HEK293T (cell line): Measurements from ENCODE around the gene UBN1.

Source experiments
- CTCF ChIA-PET: fragments of 350-600 bp; formaldehyde crosslinking; extraction: SDS; loops from one replicate; lab custom pipeline; 2021; ENCODE audit warnings: antibody characterized with exemption, inconsistent platforms; lab: Yijun Ruan, JAX
- POLR2A ChIA-PET: fragments of 350-600 bp; formaldehyde crosslinking; extraction: SDS; loops from one replicate; lab custom pipeline; 2020; ENCODE audit warnings: antibody characterized with exemption, inconsistent platforms; lab: Yijun Ruan, JAX
- DNase-seq: peaks from one replicate; pipeline ENCODE4 v3.0.0; 2012; ENCODE audit warnings: mixed read lengths; ENCODE audit errors: extremely low spot score
- ARNT ChIP-seq: fragments of 450-650 bp; IDR thresholded peaks from 2 replicates; pipeline ENCODE4 v1.6.1; 2017; ENCODE audit warnings: mild to moderate bottlenecking
- BHLHE40 ChIP-seq: fragments of 450-650 bp; IDR thresholded peaks from 2 replicates; pipeline ENCODE4 v1.6.1; 2016; ENCODE audit warnings: mild to moderate bottlenecking, moderate library complexity, borderline replicate concordance
- CTBP1 ChIP-seq: fragments of 450-650 bp; IDR thresholded peaks from 2 replicates; pipeline ENCODE4 v1.6.1; 2016; ENCODE audit warnings: borderline replicate concordance
- ELF4 ChIP-seq: fragments of 450-650 bp; IDR thresholded peaks from 2 replicates; pipeline ENCODE4 v1.6.1; 2017; ENCODE audit warnings: antibody characterized with exemption
- FOXA1 ChIP-seq: fragments of 450-650 bp; IDR thresholded peaks from 2 replicates; pipeline ENCODE4 v1.6.1; 2016; ENCODE audit warnings: mild to moderate bottlenecking
- FOXK2 ChIP-seq: fragments of 450-650 bp; IDR thresholded peaks from 2 replicates; pipeline ENCODE4 v1.6.1; 2016; ENCODE audit warnings: mild to moderate bottlenecking
- FOXM1 ChIP-seq: fragments of 450-650 bp; IDR thresholded peaks from 2 replicates; pipeline ENCODE4 v1.6.1; 2017; ENCODE audit warnings: mild to moderate bottlenecking, borderline replicate concordance
- HDGF ChIP-seq: fragments of 450-650 bp; IDR thresholded peaks from 2 replicates; pipeline ENCODE4 v1.6.1; 2017; ENCODE audit warnings: antibody characterized with exemption, borderline replicate concordance
- L3MBTL2 ChIP-seq: fragments of 450-650 bp; conservative IDR thresholded peaks from 2 replicates; pipeline ENCODE4 v1.6.1; 2016; ENCODE audit warnings: mild to moderate bottlenecking
- LEF1 ChIP-seq: fragments of 450-650 bp; IDR thresholded peaks from 2 replicates; pipeline ENCODE4 v1.6.1; 2017; ENCODE audit warnings: mild to moderate bottlenecking, borderline replicate concordance
- NFRKB ChIP-seq: fragments of 450-650 bp; IDR thresholded peaks from 2 replicates; pipeline ENCODE4 v1.6.1; 2016; ENCODE audit warnings: mild to moderate bottlenecking, moderate library complexity
- SP1 ChIP-seq: fragments of 450-650 bp; IDR thresholded peaks from 2 replicates; pipeline ENCODE4 v1.6.1; 2017
- SUZ12 ChIP-seq: fragments of 450-650 bp; IDR thresholded peaks from 2 replicates; pipeline ENCODE4 v1.6.1; 2016; ENCODE audit warnings: mild to moderate bottlenecking
- TARDBP ChIP-seq: fragments of 450-650 bp; IDR thresholded peaks from 2 replicates; pipeline ENCODE4 v1.6.1; 2016
- ZNF384 ChIP-seq: fragments of 450-650 bp; IDR thresholded peaks from 2 replicates; pipeline ENCODE4 v1.6.1; 2016
- TF ChIP-seq, protein P1 (sequence below): fragments of 450-650 bp; IDR thresholded peaks from 2 replicates; pipeline ENCODE4 v1.6.1; 2016

UBN1 gene

DNA sequence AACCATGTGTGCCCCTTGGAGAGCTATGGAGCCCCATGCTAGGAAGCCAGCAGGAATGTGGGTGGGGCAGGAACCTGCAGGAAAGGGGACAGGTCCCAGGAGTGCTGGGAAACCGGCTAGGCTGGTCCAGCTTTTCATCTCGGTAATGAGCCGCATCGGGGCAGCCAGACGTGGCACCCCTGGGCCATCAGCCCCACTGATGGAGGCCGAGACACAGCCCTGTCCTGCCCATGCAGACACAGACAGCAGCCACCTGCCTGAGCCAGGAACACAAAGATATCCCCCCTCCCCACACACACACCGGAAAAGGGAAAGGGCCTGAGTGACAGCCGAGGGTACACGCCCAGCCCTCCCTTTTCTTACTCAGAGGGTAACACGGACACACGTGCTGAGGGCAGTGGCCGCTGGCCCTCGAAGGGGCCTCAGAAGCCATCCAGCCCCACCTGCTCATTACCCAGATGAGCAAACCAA, 71.5 kb downstream of the UBN1 start:
- ChIA-PET POLR2A (interaction anchor here (0.6 kb wide), 1 partner anchor 39 kb away, joined by 4 read pairs; the partner anchor contains the start of gene SEC14L5), CTCF (no interaction called here)
- TF ChIP-seq SUZ12, result no peak
- TF ChIP-seq ZNF384, result no peak
- TF ChIP-seq, protein P1, sequence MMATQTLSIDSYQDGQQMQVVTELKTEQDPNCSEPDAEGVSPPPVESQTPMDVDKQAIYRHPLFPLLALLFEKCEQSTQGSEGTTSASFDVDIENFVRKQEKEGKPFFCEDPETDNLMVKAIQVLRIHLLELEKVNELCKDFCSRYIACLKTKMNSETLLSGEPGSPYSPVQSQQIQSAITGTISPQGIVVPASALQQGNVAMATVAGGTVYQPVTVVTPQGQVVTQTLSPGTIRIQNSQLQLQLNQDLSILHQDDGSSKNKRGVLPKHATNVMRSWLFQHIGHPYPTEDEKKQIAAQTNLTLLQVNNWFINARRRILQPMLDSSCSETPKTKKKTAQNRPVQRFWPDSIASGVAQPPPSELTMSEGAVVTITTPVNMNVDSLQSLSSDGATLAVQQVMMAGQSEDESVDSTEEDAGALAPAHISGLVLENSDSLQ, result 0 out of 2 replicates have a peak, but pooled peaks have one; percentile 37
- DNase-seq, result no peak

GRCh38 chr16:4920826-4921225, 73.5 kb downstream of the UBN1 start:
- ChIA-PET CTCF (no interaction called here), POLR2A (no interaction called here)
- no peak for TF ChIP-seq BHLHE40
- no peak for TF ChIP-seq CTBP1
- no peak for TF ChIP-seq SUZ12
- no peak for TF ChIP-seq L3MBTL2
- TF ChIP-seq SP1, result no peak
- no peak for TF ChIP-seq FOXM1
- no peak for TF ChIP-seq ARNT
- TF ChIP-seq HDGF, result no peak
- TF ChIP-seq ZNF384, result no peak
- TF ChIP-seq LEF1, result no peak
- TF ChIP-seq NFRKB, result no peak
- no peak for TF ChIP-seq TARDBP
- TF ChIP-seq FOXK2, result no peak
- DNase-seq, result no peak

- TF ChIP-seq LEF1 (no peak), L3MBTL2 (no peak), NFRKB (no peak)
- DNase-seq, result no peak
- ChIA-PET POLR2A (no interaction called here), CTCF (no interaction called here)
These were observed 75.6 kb downstream of the UBN1 start for GRCh38 chr16:4922721-4923342.

DNA sequence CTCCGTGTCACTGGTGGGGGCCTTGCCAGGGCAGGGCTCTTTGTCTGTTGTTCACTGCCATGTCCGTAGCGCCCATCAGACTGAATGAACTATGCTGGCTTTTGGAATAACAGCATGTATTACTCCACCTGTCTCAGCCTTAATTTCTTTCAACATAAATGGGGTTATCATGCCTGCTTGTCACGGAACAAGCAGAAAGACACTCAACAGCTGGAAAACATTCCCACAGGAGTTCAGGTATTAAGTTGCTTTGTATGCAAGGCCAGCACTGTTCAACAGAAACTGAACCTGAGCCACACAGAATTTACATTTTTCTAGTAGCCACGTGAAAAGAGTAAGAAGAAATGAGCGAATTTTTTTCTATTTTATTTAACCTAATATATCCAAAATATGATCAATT, 76.6 kb downstream of the UBN1 start:
- no peak for TF ChIP-seq FOXM1
- no peak for TF ChIP-seq LEF1
- no peak for TF ChIP-seq HDGF
- TF ChIP-seq SUZ12, result no peak
- ChIA-PET POLR2A (no interaction called here), CTCF (no interaction called here)
- no peak for DNase-seq

DNA sequence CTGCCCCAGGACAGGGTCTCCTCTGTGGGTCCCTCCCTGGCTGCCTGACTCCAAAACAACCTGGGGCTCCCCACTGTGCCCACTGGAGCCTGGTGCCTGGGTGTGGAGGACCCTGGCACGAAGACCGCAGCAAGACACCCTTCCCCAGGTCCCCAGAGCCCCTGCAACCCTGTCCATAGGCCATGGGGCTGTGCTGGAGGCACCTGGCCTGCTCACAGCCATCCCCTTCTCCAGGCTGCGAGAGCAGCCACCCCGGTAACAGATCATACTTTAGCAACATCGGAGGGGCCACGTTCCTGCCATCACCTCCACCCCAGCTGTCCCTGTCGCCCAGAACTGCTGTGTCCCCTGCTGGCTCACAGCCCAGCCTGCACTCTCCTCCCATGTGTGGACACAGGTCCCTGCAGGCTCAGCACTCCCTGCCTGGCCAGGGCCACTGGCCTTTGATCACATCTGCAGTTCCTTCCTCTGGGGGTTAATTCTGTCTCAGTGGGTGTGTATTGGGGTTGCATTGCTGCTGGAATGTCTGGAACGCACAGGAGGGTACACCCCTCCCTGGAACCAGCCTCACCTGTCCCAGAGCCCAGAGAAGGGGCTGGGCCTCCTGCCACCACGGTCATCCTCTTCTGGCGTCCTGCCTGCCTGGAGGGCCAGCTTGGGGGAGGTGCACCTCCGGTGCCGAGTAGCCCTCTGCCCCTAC, 77.5 kb downstream of the UBN1 start:
- no peak for TF ChIP-seq NFRKB
- no peak for TF ChIP-seq LEF1
- TF ChIP-seq CTBP1, result no peak
- TF ChIP-seq TARDBP, result no peak
- no peak for TF ChIP-seq ARNT
- no peak for TF ChIP-seq SP1
- no peak for TF ChIP-seq SUZ12
- TF ChIP-seq ELF4, result no peak
- TF ChIP-seq FOXM1, result no peak
- TF ChIP-seq ZNF384, result no peak
- TF ChIP-seq FOXK2, result no peak
- TF ChIP-seq BHLHE40, result no peak
- TF ChIP-seq FOXA1, result no peak
- ChIA-PET CTCF (no interaction called here), POLR2A (no interaction called here)
- no peak for DNase-seq

- ChIA-PET CTCF (no interaction called here), POLR2A (no interaction called here)
- DNase-seq, result no peak
- TF ChIP-seq NFRKB, result no peak
- TF ChIP-seq FOXM1, result no peak
- no peak for TF ChIP-seq CTBP1
- no peak for TF ChIP-seq SUZ12
These were observed 78.0 kb downstream of the UBN1 start for GRCh38 chr16:4925293-4925607.

DNA sequence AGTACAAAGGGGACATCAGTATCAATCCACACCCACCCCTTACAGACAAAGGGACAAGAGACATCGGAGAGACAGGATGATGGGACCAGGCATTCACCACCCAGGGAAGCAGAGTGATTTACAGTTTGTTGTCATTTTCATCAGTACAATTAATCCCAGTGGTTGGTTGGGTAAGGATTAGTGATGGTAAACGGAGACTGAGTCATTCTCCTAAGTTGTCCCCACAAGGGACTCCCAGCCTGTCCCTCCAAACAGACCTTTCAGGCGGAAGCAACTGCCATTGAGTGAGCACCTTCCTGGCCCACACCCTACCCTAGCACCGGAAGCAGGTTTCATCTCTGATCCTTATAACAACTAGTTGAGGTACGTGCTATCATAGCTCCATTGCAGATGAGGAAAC, 78.5 kb downstream of the UBN1 start:
- CTCF ChIA-PET, result no interaction called here
- TF ChIP-seq ELF4 (no peak), SUZ12 (no peak)
- POLR2A ChIA-PET, result no interaction called here
- DNase-seq, result no peak

DNA sequence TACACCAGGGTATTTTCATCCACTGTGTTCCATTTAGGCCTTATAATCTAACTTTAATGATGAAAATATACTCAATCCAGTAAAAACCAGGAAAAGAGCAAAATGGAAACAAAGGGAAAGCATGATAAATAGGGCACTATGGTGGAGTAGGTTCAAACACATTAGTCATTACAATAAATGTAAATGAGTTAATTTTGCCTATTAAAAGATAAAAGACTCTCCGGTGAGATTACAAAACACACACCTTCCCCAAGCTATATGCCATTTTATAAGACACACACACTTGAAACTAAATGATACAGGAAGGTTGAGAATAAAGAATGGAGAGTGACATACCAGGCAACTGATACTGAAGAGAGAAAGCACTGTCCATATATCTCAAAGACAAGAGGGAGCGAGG, 79.6 kb downstream of the UBN1 start:
- TF ChIP-seq CTBP1 (no peak), SP1 (no peak), L3MBTL2 (no peak), LEF1 (no peak), FOXA1 (no peak), ELF4 (no peak), SUZ12 (no peak), FOXK2 (no peak), ARNT (no peak), TARDBP (no peak)
- TF ChIP-seq, protein P1, result no peak
- ChIA-PET POLR2A (no interaction called here), CTCF (no interaction called here)
- DNase-seq, result no peak
